Stimulated activated CD4-positive, alpha-beta T cell treated with anti-CD3 and anti-CD28 coated beads, Interleukin-2, amount 100 ng/mL, for 24 hours (primary cell): Measurements from ENCODE around the gene DGCR2.
"Not testable (repeated sequence)": the region's sequence is repeated elsewhere in the genome, so short reads cannot be mapped to it uniquely, and the experiment has no call there.

Experiments used
- DNase-seq, 2 donors: peaks; one replicate each; pipeline ENCODE4 v3.0.0-alpha.2; 2020

DGCR2 gene

GRCh38 chr22:19105867-19106802, 16.1 kb downstream of the DGCR2 start:
- DNase-seq, result peak; percentile 38 to 53

GRCh38 chr22:19105456-19105855, 16.8 kb downstream of the DGCR2 start:
- DNase-seq, result no peak

GRCh38 chr22:19103880-19104821, 18.1 kb downstream of the DGCR2 start:
- no peak for DNase-seq

DNA sequence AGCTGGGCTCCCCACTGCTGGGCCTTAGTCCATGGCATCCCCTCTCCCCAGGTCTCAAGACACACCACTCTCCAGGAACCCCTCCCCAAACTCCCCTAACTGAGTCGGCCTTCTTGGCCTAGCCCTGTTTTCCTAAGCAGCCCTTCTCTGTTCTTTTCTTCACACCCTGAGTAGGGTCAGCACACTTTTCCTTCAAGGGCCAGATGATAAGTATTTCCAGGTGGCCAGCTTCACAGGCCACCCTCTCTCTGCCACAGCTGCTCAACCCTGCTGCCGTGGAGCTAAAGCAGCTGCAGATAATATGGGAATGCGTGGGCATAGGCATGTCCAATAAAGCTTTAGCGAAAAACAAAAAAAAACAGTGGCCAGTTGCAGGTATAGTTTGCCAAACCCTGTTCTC, 24.1 kb downstream of the DGCR2 start:
- DNase-seq, result no peak

DNA sequence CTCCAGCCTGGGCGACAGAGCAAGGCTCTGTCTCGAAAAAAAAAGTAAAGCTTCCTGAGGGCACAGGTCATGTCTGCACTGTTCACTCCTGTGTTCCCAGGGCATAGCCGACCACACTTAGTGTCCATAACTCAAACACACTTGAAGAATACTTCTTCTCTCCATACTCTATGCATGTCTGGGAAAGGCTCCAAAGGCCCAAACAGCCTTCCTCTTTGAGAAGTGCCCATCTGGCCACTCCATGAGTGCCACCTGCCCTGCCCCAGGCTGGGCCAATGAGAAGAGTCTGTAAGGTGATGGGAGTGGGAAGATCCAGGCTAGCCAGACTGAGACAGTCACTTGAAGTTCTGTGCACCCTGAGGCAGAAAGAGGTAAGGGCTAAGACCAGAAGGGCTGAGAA, 24.7 kb downstream of the DGCR2 start:
- no peak for DNase-seq

GRCh38 chr22:19096555-19096954, 25.7 kb downstream of the DGCR2 start:
- DNase-seq, result no peak

DNA sequence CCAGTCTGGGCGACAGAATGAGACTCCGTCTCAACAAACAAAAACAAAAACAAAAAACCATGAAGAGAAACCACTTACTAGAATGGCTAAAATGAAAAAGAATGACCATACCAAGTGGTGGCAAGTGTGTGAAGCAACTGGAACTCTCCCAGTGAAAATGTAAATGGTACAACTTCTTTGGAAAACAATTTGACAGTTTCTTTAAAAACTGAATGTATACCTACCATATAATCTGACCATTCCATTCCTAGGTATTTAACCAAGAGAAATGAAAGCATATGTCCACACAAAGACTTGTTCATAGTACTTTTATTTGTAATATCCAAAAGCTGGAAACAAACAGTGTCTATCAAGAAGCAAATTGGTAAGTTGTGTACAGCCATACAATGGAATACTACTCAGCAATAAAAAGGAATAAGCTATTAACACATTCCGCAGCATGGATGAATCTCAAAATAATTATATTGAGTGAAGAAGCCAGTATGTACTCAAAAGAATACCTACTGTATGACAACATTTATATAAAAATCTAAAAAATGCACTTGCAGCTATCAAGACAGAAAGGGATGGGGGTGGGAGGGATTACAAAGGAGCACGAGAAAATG, 27.7 kb downstream of the DGCR2 start:
- DNase-seq, result no peak

DNA sequence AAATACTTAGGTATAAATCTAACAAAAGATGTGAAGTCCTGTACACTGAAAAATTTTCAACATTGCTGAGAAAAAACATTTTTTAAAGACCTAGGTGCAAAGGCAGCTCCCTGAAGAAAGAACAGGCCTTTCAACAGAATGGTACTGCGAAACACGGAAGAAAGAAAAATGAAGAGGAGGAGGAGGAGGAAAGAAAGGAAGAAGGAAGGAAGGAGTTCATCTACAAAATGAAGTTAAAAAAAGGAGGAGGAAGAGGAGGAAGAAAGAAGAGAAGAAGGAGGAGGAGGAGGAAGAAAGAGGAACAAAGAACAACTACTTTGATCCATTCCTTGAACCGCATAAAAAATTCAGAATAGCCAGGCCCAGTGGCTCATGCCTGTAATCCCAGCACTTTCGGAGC, 29.5 kb downstream of the DGCR2 start:
- no peak for DNase-seq

GRCh38 chr22:19090586-19091127, 31.6 kb downstream of the DGCR2 start:
- DNase-seq, result no peak

- DNase-seq, result no peak
Measured at GRCh38 chr22:19090183-19090582, 32.0 kb downstream of the DGCR2 start.

DNA sequence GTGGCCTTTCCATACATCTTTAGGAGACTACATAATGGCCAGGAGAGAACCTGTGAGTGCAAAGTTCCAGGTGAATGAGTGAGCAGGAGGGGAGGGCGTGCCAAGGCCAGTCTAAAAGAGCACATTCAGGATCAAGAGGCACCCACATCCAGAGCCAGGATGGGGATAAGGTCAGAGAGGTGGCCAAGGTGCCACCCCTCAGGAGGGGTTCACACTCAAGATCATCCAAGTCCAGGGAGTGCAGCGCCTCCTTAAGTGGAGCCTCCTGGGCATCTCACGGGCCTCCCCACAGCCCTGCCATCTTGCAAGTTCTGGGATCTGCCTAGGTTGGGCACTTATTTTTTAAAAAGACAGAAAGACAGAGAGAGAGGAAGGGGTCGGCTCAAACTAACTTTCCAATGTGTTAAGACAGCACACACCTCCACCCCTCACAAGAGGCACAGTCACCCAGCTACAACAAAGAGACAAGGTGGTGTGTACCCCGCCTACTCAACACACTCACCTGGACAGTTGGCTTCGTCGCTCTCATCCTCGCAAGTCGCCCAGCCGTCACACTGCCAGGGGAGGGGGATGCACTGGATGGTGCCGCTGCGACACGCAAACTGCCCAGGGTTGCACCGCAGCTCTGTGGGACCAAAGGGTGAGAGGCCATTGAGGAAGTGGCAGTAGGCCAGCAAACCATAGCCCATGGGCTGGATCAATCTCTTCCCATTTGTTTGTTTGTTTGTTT, 33.2 kb downstream of the DGCR2 start:
- no peak for DNase-seq

- no peak for DNase-seq
Measured at GRCh38 chr22:19086896-19087295, 35.3 kb downstream of the DGCR2 start.

DNA sequence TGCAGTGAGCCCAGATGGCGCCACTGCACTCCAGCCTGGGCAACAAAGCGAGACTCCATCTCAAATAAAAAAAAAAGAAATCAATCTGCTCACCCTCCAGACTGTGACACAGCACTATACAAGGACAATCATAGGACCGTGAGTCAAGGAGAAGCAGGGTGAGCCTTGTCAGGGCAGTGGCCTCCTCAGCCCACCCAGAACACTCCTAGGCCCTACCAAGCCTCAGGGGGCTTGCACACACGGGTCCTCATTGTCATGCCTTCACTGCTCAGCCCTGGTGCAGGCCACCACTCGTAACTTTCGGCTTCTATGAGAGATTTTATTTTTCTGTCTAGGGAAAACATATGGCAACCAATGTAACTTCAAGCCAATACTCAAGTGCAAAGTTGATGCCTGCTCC, 35.8 kb downstream of the DGCR2 start:
- no peak for DNase-seq

DNA sequence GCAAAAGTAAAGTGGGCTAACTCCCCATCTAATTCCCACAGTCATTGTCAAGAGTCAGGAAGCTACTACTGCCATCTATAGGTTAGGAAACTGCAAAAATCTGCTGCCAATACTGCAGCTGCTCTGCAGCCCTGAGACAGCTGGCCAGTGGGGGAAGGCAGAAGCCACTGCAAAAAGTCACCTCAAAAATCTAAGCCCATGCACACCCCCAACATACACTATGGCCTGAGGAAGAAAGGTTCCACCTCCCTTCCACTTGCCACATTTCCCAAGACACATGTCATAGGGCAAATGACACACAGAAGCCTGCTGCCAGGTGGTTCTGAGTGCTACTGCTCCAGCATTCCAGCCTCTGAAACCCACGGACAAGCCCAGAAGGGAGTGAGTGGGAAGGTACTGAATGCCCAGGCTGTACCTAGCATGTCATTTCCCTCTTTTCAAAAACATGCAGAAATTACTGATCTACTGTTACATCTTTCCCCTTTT, 36.9 kb downstream of the DGCR2 start:
- DNase-seq, result no peak

- not testable (repeated sequence) for DNase-seq
Measured at GRCh38 chr22:19084586-19084985, 37.6 kb downstream of the DGCR2 start.

DNA sequence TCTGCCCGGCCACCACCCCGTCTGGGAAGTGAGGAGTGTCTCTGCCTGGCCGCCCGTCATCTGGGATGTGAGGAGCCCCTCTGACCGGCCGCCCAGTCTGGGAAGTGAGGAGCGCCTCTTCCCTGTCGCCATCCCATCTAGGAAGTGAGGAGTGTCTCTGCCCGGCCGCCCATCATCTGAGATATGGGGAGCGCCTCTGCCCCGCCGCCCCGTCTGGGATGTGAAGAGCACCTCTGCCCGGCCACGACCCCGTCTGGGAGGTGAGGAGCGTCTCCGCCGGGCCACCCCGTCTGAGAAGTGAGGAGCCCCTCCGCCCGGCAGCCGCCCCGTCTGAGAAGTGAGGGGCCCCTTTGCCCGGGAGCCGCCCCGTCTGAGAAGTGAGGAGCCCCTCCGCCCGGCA, 38.1 kb downstream of the DGCR2 start:
- not testable (repeated sequence) for DNase-seq

GRCh38 chr22:19082793-19083192, 39.4 kb downstream of the DGCR2 start:
- no peak for DNase-seq

DNA sequence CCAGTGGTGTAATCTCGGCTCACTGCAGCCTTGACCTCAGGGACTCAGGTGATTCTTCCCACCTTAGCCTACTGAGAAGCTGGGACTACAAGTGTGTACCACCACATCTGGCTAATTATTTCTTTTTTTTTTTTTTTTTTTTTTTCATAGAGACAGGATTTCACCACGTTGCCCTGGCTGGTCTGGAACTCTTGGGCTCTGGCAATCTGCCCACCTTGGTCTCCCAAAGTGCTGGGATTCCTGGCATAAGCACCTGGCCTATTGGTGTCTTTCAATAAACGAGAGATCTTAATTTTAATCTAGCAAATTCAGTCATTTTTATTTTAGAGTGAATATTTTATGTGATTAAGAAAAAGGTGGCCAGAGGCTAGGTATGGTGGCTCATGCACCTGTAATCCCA, 40.1 kb downstream of the DGCR2 start:
- DNase-seq, result no peak

DNA sequence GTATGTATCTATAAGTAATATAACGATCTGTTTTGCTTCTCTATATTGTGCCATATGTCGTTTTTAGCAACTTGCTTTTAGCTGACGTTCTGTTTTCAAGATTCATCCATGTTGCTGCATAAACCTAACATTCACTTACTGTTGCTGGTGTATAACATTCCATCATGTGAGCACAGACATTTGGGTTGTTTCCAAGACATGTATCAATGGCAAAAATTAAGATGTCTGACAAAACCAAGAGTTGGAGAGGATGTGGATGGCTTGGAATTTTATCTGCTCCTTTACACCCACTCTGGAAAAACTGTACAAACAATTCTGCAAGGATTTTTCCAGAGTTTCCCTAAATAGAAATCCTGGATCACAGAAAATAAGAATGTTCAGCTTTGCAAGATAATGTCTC, 40.9 kb downstream of the DGCR2 start:
- DNase-seq, result no peak

GRCh38 chr22:19080853-19081252, 41.4 kb downstream of the DGCR2 start:
- no peak for DNase-seq

DNA sequence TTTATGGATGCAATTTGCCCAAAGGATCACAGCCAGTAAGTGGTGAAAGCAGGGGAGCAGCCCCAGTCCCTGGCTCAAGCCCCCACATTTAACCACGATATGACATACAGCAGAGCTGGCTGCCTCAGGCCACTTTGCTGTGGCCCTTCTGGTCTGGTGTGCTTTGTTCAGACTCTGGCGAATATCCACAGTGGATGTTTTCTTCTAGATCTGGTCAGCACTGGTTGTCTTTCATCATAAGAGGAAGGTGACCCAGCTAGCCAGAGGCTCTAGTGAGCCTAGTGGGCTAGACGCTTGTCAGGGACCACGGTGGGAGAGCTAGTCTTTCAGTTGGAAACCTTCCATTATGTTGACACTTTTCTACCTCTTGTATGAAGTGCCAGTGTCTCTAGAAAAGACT, 42.5 kb downstream of the DGCR2 start:
- no peak for DNase-seq

- DNase-seq, result no peak
Measured at GRCh38 chr22:19075404-19075803, 46.8 kb downstream of the DGCR2 start.
